GM12873 (cell line): ENCODE data around the gene ZNF500.

Source experiments
- TF ChIP-seq, protein P1 (sequence below): IDR thresholded peaks from 2 replicates; pipeline ENCODE4 v1.5.1; 2012; ENCODE audit warnings: low read depth, mild to moderate bottlenecking, moderate library complexity, low read length, control low read depth; ENCODE audit not compliant: insufficient read depth; ENCODE audit errors: missing control alignments

ZNF500 gene

DNA sequence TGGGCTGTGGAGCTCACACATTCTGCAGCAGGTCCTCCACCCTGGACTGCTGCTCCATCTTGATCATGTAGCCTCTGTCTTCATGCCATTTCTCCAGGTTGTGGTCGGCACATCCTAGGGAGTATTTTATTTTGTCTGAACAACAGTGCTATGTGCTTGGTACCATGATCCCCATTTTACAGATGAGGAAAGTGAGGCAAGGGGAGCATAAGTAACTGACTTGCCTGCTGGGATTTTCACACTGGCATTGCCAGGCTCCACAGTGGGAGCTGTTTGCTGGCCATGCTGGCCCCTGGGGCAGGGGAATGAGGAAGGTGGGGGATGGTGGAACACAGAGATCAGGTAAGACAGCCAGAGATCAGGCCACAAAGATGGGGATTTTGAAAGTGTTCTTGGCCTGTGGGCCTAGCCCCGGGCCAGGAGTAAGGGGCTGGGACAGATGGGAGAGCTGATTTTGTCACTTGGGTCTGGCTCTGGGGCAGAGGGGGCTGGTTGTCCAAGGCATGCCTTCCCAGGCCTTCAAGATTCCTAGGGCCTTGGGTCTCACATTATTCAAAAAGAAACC lies 9.3 kb upstream of the ZNF500 start:
- TF ChIP-seq, protein P1, sequence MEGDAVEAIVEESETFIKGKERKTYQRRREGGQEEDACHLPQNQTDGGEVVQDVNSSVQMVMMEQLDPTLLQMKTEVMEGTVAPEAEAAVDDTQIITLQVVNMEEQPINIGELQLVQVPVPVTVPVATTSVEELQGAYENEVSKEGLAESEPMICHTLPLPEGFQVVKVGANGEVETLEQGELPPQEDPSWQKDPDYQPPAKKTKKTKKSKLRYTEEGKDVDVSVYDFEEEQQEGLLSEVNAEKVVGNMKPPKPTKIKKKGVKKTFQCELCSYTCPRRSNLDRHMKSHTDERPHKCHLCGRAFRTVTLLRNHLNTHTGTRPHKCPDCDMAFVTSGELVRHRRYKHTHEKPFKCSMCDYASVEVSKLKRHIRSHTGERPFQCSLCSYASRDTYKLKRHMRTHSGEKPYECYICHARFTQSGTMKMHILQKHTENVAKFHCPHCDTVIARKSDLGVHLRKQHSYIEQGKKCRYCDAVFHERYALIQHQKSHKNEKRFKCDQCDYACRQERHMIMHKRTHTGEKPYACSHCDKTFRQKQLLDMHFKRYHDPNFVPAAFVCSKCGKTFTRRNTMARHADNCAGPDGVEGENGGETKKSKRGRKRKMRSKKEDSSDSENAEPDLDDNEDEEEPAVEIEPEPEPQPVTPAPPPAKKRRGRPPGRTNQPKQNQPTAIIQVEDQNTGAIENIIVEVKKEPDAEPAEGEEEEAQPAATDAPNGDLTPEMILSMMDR: no peak

DNA sequence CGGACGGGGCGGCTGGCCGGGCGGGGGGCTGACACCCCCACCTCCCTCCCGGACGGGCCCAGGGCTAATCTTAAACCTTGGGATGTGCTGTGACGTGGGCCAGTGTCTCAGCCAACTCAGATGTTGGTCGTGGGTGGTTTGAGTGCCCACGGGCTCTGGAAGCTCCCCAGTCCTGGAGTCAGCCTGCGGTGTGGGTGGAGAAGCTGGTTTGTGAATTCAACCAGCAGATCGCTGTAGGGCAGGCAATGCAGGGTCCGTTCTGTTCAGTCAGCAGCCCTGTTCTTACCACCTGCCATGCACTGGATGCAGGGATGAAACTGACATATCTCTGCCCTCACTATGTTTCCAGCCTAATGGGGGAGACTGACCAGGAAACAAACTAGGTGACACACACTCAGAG lies 8.0 kb upstream of the ZNF500 start:
- TF ChIP-seq, protein P1: no peak

DNA sequence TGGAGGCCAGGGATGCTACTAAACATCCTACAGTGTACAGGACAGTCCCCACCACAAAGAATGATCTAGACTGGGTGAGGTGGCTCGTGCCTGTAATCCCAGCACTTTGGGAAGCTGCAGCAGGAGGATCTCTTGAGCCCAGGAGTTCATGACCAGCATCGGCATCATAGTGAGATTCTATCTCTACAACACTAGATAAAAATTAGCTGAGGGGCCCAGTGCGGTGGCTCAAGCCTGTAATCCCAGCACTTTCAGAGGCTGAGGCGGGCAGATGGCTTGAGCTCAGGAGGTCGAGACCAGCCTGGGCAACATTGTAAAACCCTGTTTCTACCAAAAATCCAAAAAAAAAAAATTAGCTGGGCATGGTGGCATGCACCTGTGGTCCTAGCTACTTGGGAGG lies 5.4 kb upstream of the ZNF500 start:
- TF ChIP-seq, protein P1: no peak

DNA sequence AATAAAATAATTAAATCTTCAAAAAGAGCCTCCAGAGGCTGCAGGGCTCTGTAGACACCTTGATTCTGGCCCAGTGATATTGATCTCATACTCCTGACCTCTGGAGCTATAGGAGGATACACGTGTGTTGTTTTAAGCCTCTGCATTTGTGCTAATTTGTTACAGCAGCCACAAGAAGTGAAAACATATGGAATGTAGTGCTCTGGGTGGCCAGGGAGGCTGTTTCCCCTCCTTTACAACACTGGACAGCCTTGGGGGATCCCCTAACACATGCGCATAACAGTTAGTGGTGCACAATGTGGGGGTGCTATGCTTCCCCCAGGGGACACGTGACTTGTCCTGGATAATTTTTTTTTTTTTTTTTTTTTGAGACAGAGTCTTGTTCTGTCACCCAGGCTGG lies 4.7 kb upstream of the ZNF500 start:
- TF ChIP-seq, protein P1: no peak

DNA sequence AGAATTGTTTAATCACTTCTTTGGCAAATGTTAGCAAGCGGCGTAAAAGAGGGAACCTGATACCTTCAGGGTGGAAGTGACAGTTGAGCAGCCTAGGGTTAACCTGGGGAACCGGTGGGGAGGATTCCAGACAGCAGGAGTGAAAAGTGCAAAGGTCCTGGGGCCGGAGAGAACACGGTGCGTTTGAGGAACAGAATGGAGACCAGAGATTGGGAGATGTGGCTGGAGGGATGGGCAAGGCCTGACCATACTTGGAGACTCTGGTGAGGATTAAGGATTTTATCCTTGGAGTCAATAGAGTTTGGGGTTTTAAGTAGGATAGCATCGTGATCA lies 2.3 kb upstream of the ZNF500 start:
- TF ChIP-seq, protein P1: no peak

DNA sequence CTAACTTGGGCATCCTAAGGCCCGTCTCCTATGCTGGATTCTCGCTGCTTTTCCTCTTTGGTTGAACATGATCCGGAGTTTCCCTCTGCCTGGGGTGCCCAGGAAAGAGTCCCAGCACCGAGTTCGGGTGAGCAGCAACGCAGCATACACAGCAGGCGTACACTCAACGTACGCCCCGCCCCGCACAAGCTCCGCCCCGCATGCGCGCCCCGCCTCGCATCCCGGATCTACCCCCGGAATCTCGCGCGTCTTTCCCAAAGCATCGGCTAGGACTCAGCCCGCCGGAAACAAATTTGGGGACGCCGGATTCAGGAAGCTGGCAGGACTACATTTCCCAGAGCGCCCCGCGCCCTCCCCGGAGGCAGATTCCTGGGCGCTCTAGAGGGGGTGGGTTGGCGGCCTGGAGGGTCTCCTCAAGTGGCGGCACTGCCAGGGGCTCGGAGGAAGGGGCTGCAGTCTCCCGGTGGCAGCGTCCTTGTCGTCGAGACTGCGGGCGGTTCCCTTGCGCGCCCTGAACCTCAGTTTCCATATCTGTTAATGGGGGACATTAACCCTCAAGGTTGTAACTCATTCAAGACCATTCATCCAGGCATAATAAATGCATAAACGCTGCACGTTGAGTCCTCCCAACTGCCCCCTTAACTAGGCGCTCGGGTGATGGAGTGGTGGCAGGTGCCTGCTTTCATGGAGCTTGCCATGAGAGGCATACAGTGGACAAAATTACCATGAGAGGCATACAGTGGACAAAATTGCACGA lies 1.8 kb upstream of the ZNF500 start:
- TF ChIP-seq, protein P1: no peak

DNA sequence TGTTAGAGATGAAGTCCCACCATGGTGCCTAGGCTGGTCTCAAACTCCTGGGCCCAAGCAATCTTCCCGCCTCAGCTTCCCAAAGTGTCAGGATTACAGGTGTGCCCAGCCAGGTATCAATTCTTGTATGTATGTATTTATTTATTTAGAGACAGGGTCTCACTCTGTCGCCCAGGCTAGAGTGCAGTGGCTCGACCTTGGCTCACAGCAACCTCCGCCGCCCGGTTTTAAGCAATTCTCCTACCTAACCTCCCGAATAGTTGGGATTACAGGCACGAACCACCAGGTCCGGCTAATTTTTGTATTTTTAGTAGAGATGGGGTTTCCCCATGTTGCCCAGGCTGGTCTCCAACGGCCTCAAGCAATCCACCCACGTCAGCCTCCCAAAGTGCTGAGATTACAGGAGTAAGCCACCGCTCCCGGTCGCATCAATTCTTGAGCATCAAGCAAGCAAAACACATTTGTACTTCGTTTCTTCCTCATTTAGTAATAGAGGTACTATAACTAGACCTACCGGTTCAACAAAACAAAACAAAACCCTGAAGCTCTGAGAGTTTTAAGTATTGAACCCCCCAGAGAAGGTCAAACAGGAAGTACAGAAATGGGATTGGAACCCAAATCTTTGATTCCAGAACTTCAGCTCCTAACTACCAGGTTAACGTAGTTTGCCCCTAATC lies 1.0 kb upstream of the ZNF500 start:
- TF ChIP-seq, protein P1: no peak
